ENCODE results near the gene DOCK1. TPM values are rescaled to one million over a fixed set of nuclear protein-coding genes. Genes with fewer than 3 reads are reported as not detected.

DOCK1 gene
- total RNA-seq, 2 experiments from 2014 or later: not detected

GRCh38 chr10:126910798-126911197 lies 5.6 kb downstream of the DOCK1 start:
- Histone ChIP-seq H3K27me3 (ENCODE audit: control insufficient read depth in 1 of 2, insufficient read depth in 2 of 2, low read length in 2 of 2) (peaks cover 0 to 6% of the 10 kb centered on the region in 2 experiments), H3K36me3 (ENCODE audit: insufficient read depth, low read length) (no peaks in the 10 kb centered on the region), H3K27ac (ENCODE audit: low read depth in 1 of 2, low read length in 2 of 2) (no peak overlapping the region), H3K4me1 (ENCODE audit: insufficient read depth, low read length) (no peaks in the 10 kb centered on the region), H3K4me3 (ENCODE audit: low read length) (no peak overlapping the region), H3K9me3 (ENCODE audit: control insufficient read depth in 1 of 2, insufficient read depth in 1 of 2, low read length in 2 of 2) (peaks cover 0 to 34% of the 10 kb centered on the region in 2 experiments)
- H3K27me3 Mint-ChIP-seq: peaks cover 14% of the 10 kb centered on the region
- peaks cover 2% of the 10 kb centered on the region for H3K9me3 Mint-ChIP-seq
- ATAC-seq (ENCODE audit: poor library complexity) (no peak), DNase-seq (no peak)
- no peak overlapping the region for H3K4me3 Mint-ChIP-seq
- H3K36me3 Mint-ChIP-seq (ENCODE audit: low read depth): no peaks in the 10 kb centered on the region
- CTCF ChIA-PET: no interaction called here
- POLR2A ChIA-PET: no interaction called here
- TF ChIP-seq CTCF (IDR thresholded peaks at IDR 0.05): no peak
- H3K4me1 Mint-ChIP-seq (ENCODE audit: low read depth): no peaks in the 10 kb centered on the region
- intact Hi-C loops (cut with DNase I, micrococcal nuclease): no loop called here
- no peak overlapping the region for H3K27ac Mint-ChIP-seq

- Mint-ChIP-seq H3K9me3 (peaks cover 2% of the 10 kb centered on the region), H3K4me3 (no peak overlapping the region), H3K4me1 (ENCODE audit: low read depth) (no peaks in the 10 kb centered on the region), H3K27ac (no peak overlapping the region), H3K27me3 (peaks cover 13% of the 10 kb centered on the region), H3K36me3 (ENCODE audit: low read depth) (no peaks in the 10 kb centered on the region)
- intact Hi-C loops (cut with DNase I, micrococcal nuclease): no loop called here
- ATAC-seq (ENCODE audit: poor library complexity): no peak
- no peak for DNase-seq
- POLR2A ChIA-PET: no interaction called here
- CTCF ChIA-PET: no interaction called here
- peaks cover 0 to 5% of the 10 kb centered on the region in 2 experiments for H3K27me3 ChIP-seq (ENCODE audit: control insufficient read depth in 1 of 2, insufficient read depth in 2 of 2, low read length in 2 of 2)
- no peak overlapping the region for H3K4me3 ChIP-seq (ENCODE audit: low read length)
- H3K27ac ChIP-seq (ENCODE audit: low read depth in 1 of 2, low read length in 2 of 2): no peak overlapping the region
- no peaks in the 10 kb centered on the region for H3K4me1 ChIP-seq (ENCODE audit: insufficient read depth, low read length)
- peaks cover 0 to 29% of the 10 kb centered on the region in 2 experiments for H3K9me3 ChIP-seq (ENCODE audit: control insufficient read depth in 1 of 2, insufficient read depth in 1 of 2, low read length in 2 of 2)
- no peak for TF ChIP-seq CTCF (IDR thresholded peaks at IDR 0.05)
- no peaks in the 10 kb centered on the region for H3K36me3 ChIP-seq (ENCODE audit: insufficient read depth, low read length)
Observed at GRCh38 chr10:126911301-126911700, 6.1 kb downstream of the DOCK1 start.

- POLR2A ChIA-PET: no interaction called here
- no peaks in the 10 kb centered on the region for H3K36me3 ChIP-seq (ENCODE audit: insufficient read depth, low read length)
- DNase-seq: no peak
Observed at GRCh38 chr10:126913316-126913715, 8.1 kb downstream of the DOCK1 start.

More at GRCh38 chr10:126913316-126913715, 8.1 kb downstream of the DOCK1 start:
- Mint-ChIP-seq H3K9me3 (peaks cover 2% of the 10 kb centered on the region), H3K36me3 (ENCODE audit: low read depth) (no peaks in the 10 kb centered on the region), H3K27me3 (no peaks in the 10 kb centered on the region), H3K4me3 (no peak overlapping the region), H3K4me1 (ENCODE audit: low read depth) (no peaks in the 10 kb centered on the region), H3K27ac (no peak overlapping the region)
- Histone ChIP-seq H3K27me3 (ENCODE audit: control insufficient read depth in 1 of 2, insufficient read depth in 2 of 2, low read length in 2 of 2) (no peaks in the 10 kb centered on the region), H3K9me3 (ENCODE audit: control insufficient read depth in 1 of 2, insufficient read depth in 1 of 2, low read length in 2 of 2) (peaks cover 0 to 29% of the 10 kb centered on the region in 2 experiments), H3K4me1 (ENCODE audit: insufficient read depth, low read length) (no peaks in the 10 kb centered on the region), H3K4me3 (ENCODE audit: low read length) (no peak overlapping the region), H3K27ac (ENCODE audit: low read depth in 1 of 2, low read length in 2 of 2) (no peak overlapping the region)
- TF ChIP-seq CTCF (IDR thresholded peaks at IDR 0.05): no peak
- ATAC-seq (ENCODE audit: poor library complexity): no peak
- CTCF ChIA-PET: no interaction called here
- intact Hi-C loops (cut with DNase I, micrococcal nuclease): no loop called here
